Activated naive CD8-positive, alpha-beta T cell (primary cell): Measurements from ENCODE around the gene COQ2.
"Not testable (repeated sequence)": the region's sequence is repeated elsewhere in the genome, so short reads cannot be mapped to it uniquely, and the experiment has no call there.

Source experiments
- H3K27ac Mint-ChIP-seq: one replicate; pipeline ENCODE4 v1.8.0; 2021; ENCODE audit warnings: mixed read lengths
- H3K27me3 Mint-ChIP-seq: one replicate; pipeline ENCODE4 v1.8.0; 2021; ENCODE audit warnings: mixed read lengths
- H3K36me3 Mint-ChIP-seq: one replicate; pipeline ENCODE4 v1.8.0; 2021; ENCODE audit warnings: mixed read lengths
- H3K4me1 Mint-ChIP-seq: one replicate; pipeline ENCODE4 v1.8.0; 2021; ENCODE audit warnings: low read depth, mixed read lengths
- H3K4me3 Mint-ChIP-seq: one replicate; pipeline ENCODE4 v1.8.0; 2021; ENCODE audit warnings: mild to moderate bottlenecking, mixed read lengths
- H3K9me3 Mint-ChIP-seq: one replicate; pipeline ENCODE4 v1.8.0; 2021; ENCODE audit warnings: low read depth, mixed read lengths

COQ2 gene

GRCh38 chr4:83305187-83305586 is 20.6 kb upstream of the COQ2 start:
- Mint-ChIP-seq H3K27ac (no peak overlapping the region), H3K4me3 (no peak overlapping the region), H3K27me3 (no peaks in the 10 kb centered on the region), H3K36me3 (peaks cover 18% of the 10 kb centered on the region), H3K4me1 (no peaks in the 10 kb centered on the region), H3K9me3 (no peaks in the 10 kb centered on the region)

- H3K4me1 Mint-ChIP-seq = peaks cover 8% of the 10 kb centered on the region
- H3K36me3 Mint-ChIP-seq = no peaks in the 10 kb centered on the region
- no peak overlapping the region for H3K4me3 Mint-ChIP-seq
- H3K9me3 Mint-ChIP-seq = no peaks in the 10 kb centered on the region
- H3K27ac Mint-ChIP-seq = no peak overlapping the region
- H3K27me3 Mint-ChIP-seq = no peaks in the 10 kb centered on the region
Measured at GRCh38 chr4:83297548-83298260, 13.1 kb upstream of the COQ2 start.

- Mint-ChIP-seq H3K9me3 (no peaks in the 10 kb centered on the region), H3K27ac (no peak overlapping the region), H3K27me3 (no peaks in the 10 kb centered on the region), H3K4me1 (peaks cover 8% of the 10 kb centered on the region), H3K4me3 (no peak overlapping the region), H3K36me3 (peaks cover 4% of the 10 kb centered on the region)
Measured at GRCh38 chr4:83293305-83294046, 8.9 kb upstream of the COQ2 start.

- H3K4me1 Mint-ChIP-seq, H3K27me3 Mint-ChIP-seq, H3K27ac Mint-ChIP-seq, H3K4me3 Mint-ChIP-seq, H3K9me3 Mint-ChIP-seq, H3K36me3 Mint-ChIP-seq: not testable (repeated sequence)
Measured at GRCh38 chr4:83290059-83290774, 5.6 kb upstream of the COQ2 start.

GRCh38 chr4:83288381-83288780 is 3.8 kb upstream of the COQ2 start:
- not testable (repeated sequence) for H3K9me3 Mint-ChIP-seq, H3K4me3 Mint-ChIP-seq, H3K36me3 Mint-ChIP-seq, H3K27ac Mint-ChIP-seq, H3K27me3 Mint-ChIP-seq
- peaks cover 16% of the 10 kb centered on the region for H3K4me1 Mint-ChIP-seq

GRCh38 chr4:83285055-83285407 is 433 bp upstream of the COQ2 start:
- Mint-ChIP-seq H3K27me3 (no peaks in the 10 kb centered on the region), H3K9me3 (no peaks in the 10 kb centered on the region), H3K4me3 (peak overlapping the region; percentile 97), H3K27ac (peak overlapping the region; percentile 97), H3K36me3 (peaks cover 2% of the 10 kb centered on the region), H3K4me1 (peaks cover 39% of the 10 kb centered on the region)

GRCh38 chr4:83283181-83283580 is 1.4 kb downstream of the COQ2 start:
- peak overlapping the region; percentile 70 for H3K27ac Mint-ChIP-seq
- H3K36me3 Mint-ChIP-seq = peaks cover 5% of the 10 kb centered on the region
- H3K4me3 Mint-ChIP-seq = peak overlapping the region; percentile 92
- peaks cover 39% of the 10 kb centered on the region for H3K4me1 Mint-ChIP-seq
- no peaks in the 10 kb centered on the region for H3K27me3 Mint-ChIP-seq
- H3K9me3 Mint-ChIP-seq = no peaks in the 10 kb centered on the region

- no peaks in the 10 kb centered on the region for H3K9me3 Mint-ChIP-seq
- peaks cover 43% of the 10 kb centered on the region for H3K4me1 Mint-ChIP-seq
- no peaks in the 10 kb centered on the region for H3K27me3 Mint-ChIP-seq
- peak overlapping the region; percentile 22 for H3K27ac Mint-ChIP-seq
- H3K36me3 Mint-ChIP-seq = peaks cover 8% of the 10 kb centered on the region
- H3K4me3 Mint-ChIP-seq = peak overlapping the region; percentile 64
Measured at GRCh38 chr4:83282049-83282535, 2.5 kb downstream of the COQ2 start.

- no peaks in the 10 kb centered on the region for H3K9me3 Mint-ChIP-seq
- H3K36me3 Mint-ChIP-seq = peaks cover 11% of the 10 kb centered on the region
- H3K27ac Mint-ChIP-seq = no peak overlapping the region
- H3K27me3 Mint-ChIP-seq = no peaks in the 10 kb centered on the region
- H3K4me3 Mint-ChIP-seq = peak overlapping the region; percentile 12
- peaks cover 49% of the 10 kb centered on the region for H3K4me1 Mint-ChIP-seq
Measured at GRCh38 chr4:83281307-83281706, 3.3 kb downstream of the COQ2 start.

GRCh38 chr4:83276299-83277040 is 8.1 kb downstream of the COQ2 start:
- H3K36me3 Mint-ChIP-seq = peaks cover 20% of the 10 kb centered on the region
- H3K4me1 Mint-ChIP-seq = peaks cover 21% of the 10 kb centered on the region
- H3K27me3 Mint-ChIP-seq = no peaks in the 10 kb centered on the region
- H3K27ac Mint-ChIP-seq = peak overlapping the region; percentile 82
- H3K9me3 Mint-ChIP-seq = no peaks in the 10 kb centered on the region
- peak overlapping the region; percentile 23 for H3K4me3 Mint-ChIP-seq

GRCh38 chr4:83273926-83274325 is 10.7 kb downstream of the COQ2 start:
- Mint-ChIP-seq H3K4me1 (peaks cover 13% of the 10 kb centered on the region), H3K36me3 (peaks cover 24% of the 10 kb centered on the region)
- not testable (repeated sequence) for H3K4me3 Mint-ChIP-seq, H3K9me3 Mint-ChIP-seq, H3K27ac Mint-ChIP-seq, H3K27me3 Mint-ChIP-seq

GRCh38 chr4:83272900-83273299 is 11.7 kb downstream of the COQ2 start:
- H3K4me3 Mint-ChIP-seq = no peak overlapping the region
- H3K9me3 Mint-ChIP-seq = no peaks in the 10 kb centered on the region
- H3K27ac Mint-ChIP-seq = peak overlapping the region; percentile 41
- peaks cover 16% of the 10 kb centered on the region for H3K4me1 Mint-ChIP-seq
- H3K36me3 Mint-ChIP-seq = peaks cover 23% of the 10 kb centered on the region
- no peaks in the 10 kb centered on the region for H3K27me3 Mint-ChIP-seq

GRCh38 chr4:83269256-83269655 is 15.3 kb downstream of the COQ2 start:
- peaks cover 13% of the 10 kb centered on the region for H3K36me3 Mint-ChIP-seq
- H3K27me3 Mint-ChIP-seq = no peaks in the 10 kb centered on the region
- H3K27ac Mint-ChIP-seq = no peak overlapping the region
- H3K4me3 Mint-ChIP-seq = no peak overlapping the region
- no peaks in the 10 kb centered on the region for H3K9me3 Mint-ChIP-seq
- H3K4me1 Mint-ChIP-seq = peaks cover 2% of the 10 kb centered on the region

GRCh38 chr4:83268491-83268890 is 16.1 kb downstream of the COQ2 start:
- no peaks in the 10 kb centered on the region for H3K27me3 Mint-ChIP-seq
- H3K4me3 Mint-ChIP-seq = no peak overlapping the region
- peaks cover 13% of the 10 kb centered on the region for H3K36me3 Mint-ChIP-seq
- H3K4me1 Mint-ChIP-seq = peaks cover 2% of the 10 kb centered on the region
- H3K27ac Mint-ChIP-seq = peak overlapping the region; percentile 41
- no peaks in the 10 kb centered on the region for H3K9me3 Mint-ChIP-seq
